ENCODE results near the gene CCDC107. TPM values are rescaled to one million over a fixed set of nuclear protein-coding genes. Genes with fewer than 3 reads are reported as not detected.
A peak's percentile ranks its signal among the peaks of the same experiment; 100 is the strongest.

The CCDC107 gene
- total and polyA plus RNA-seq, 2 donors (not counting 1 experiment from before 2014, with no cell fraction given): 20.6 to 24.9 TPM

- H3K79me2 ChIP-seq (ENCODE audit: control insufficient read depth, insufficient read depth, low read length): no peaks in the 10 kb centered on the region
- H3K9me3 ChIP-seq (ENCODE audit: control insufficient read depth, insufficient read depth, low read depth, low read length): no peaks in the 10 kb centered on the region
- no peak for DNase-seq (ENCODE audit: low read depth in 2 of 2)
- no peak overlapping the region for H3K27ac ChIP-seq (ENCODE audit: insufficient read depth, low read length)
- H4K20me1 ChIP-seq (ENCODE audit: control insufficient read depth, extremely low read depth, insufficient read depth, low read length): no peaks in the 10 kb centered on the region
- no peak overlapping the region for H3K9ac ChIP-seq (ENCODE audit: insufficient read depth, low read length)
- peak overlapping the region; percentile 73 for H2AFZ ChIP-seq (ENCODE audit: low read length)
- peaks cover 29% of the 10 kb centered on the region for H3K27me3 ChIP-seq (ENCODE audit: control insufficient read depth, insufficient read depth, low read length)
- peak overlapping the region in 1 of 4 experiments; percentile 44 for H3K4me3 ChIP-seq (replicated peaks in 1 of 4; ENCODE audit: control extremely low read depth in 1 of 4, insufficient read depth in 1 of 4, low read depth in 3 of 4, low read length in 4 of 4)
- no peak for TF ChIP-seq EZH2 (IDR thresholded peaks at IDR 0.05; ENCODE audit: low read length, missing control alignments)
- TF ChIP-seq CTCF (conservative IDR thresholded peaks at IDR 0.05 in 1 of 2, IDR thresholded peaks at IDR 0.05 in 1 of 2; ENCODE audit: low read depth in 1 of 2, low read length in 2 of 2): no peak
- no peaks in the 10 kb centered on the region for H3K36me3 ChIP-seq (ENCODE audit: control insufficient read depth, insufficient read depth, low read length)
- H3K4me2 ChIP-seq (ENCODE audit: extremely low read depth, insufficient read depth, low read length): peak overlapping the region; percentile 62
- no peaks in the 10 kb centered on the region for H3K4me1 ChIP-seq (ENCODE audit: control insufficient read depth, extremely low read depth, insufficient read depth, low read length)
Observed at GRCh38 chr9:35617548-35617947, 40.5 kb upstream of the CCDC107 start.

- H3K27me3 ChIP-seq (ENCODE audit: control insufficient read depth, insufficient read depth, low read length): peaks cover 29% of the 10 kb centered on the region
- H3K9ac ChIP-seq (ENCODE audit: insufficient read depth, low read length): no peak within 1 kb of the TSS
- DNase-seq (ENCODE audit: low read depth in 2 of 2): no peak
- H2AFZ ChIP-seq (ENCODE audit: low read length): peak within 1 kb of the TSS; percentile 73
- H3K4me2 ChIP-seq (ENCODE audit: extremely low read depth, insufficient read depth, low read length): peak within 1 kb of the TSS; percentile 62
- no peaks in the 10 kb centered on the region for H4K20me1 ChIP-seq (ENCODE audit: control insufficient read depth, extremely low read depth, insufficient read depth, low read length)
- no peaks in the 10 kb centered on the region for H3K36me3 ChIP-seq (ENCODE audit: control insufficient read depth, insufficient read depth, low read length)
- H3K9me3 ChIP-seq (ENCODE audit: control insufficient read depth, insufficient read depth, low read depth, low read length): no peaks in the 10 kb centered on the region
- no peaks in the 10 kb centered on the region for H3K4me1 ChIP-seq (ENCODE audit: control insufficient read depth, extremely low read depth, insufficient read depth, low read length)
- H3K27ac ChIP-seq (ENCODE audit: insufficient read depth, low read length): no peak within 1 kb of the TSS
- H3K79me2 ChIP-seq (ENCODE audit: control insufficient read depth, insufficient read depth, low read length): no peaks in the 10 kb centered on the region
- peak within 1 kb of the TSS in 3 of 4 experiments; percentile 31 to 44 (median 40) for H3K4me3 ChIP-seq (replicated peaks in 1 of 4; ENCODE audit: control extremely low read depth in 1 of 4, insufficient read depth in 1 of 4, low read depth in 3 of 4, low read length in 4 of 4)
- TF ChIP-seq EZH2 (IDR thresholded peaks at IDR 0.05; ENCODE audit: low read length, missing control alignments): no peak
- TF ChIP-seq CTCF (conservative IDR thresholded peaks at IDR 0.05 in 1 of 2, IDR thresholded peaks at IDR 0.05 in 1 of 2; ENCODE audit: low read depth in 1 of 2, low read length in 2 of 2): no peak
Observed at GRCh38 chr9:35618325-35618727, 39.8 kb upstream of the CCDC107 start, which contains the start of gene CD72. Gene CD72 (minus strand): TSS chr9:35618413. CDS start chr9:35618303, 110 bp downstream.

- H4K20me1 ChIP-seq (ENCODE audit: control insufficient read depth, extremely low read depth, insufficient read depth, low read length): no peaks in the 10 kb centered on the region
- H3K4me2 ChIP-seq (ENCODE audit: extremely low read depth, insufficient read depth, low read length): no peak overlapping the region
- no peaks in the 10 kb centered on the region for H3K9me3 ChIP-seq (ENCODE audit: control insufficient read depth, insufficient read depth, low read depth, low read length)
- TF ChIP-seq CTCF (conservative IDR thresholded peaks at IDR 0.05 in 1 of 2, IDR thresholded peaks at IDR 0.05 in 1 of 2; ENCODE audit: low read depth in 1 of 2, low read length in 2 of 2) (no peak), EZH2 (IDR thresholded peaks at IDR 0.05; ENCODE audit: low read length, missing control alignments) (no peak)
- no peak overlapping the region for H3K9ac ChIP-seq (ENCODE audit: insufficient read depth, low read length)
- H3K27ac ChIP-seq (ENCODE audit: insufficient read depth, low read length): no peak overlapping the region
- H3K4me1 ChIP-seq (ENCODE audit: control insufficient read depth, extremely low read depth, insufficient read depth, low read length): no peaks in the 10 kb centered on the region
- H2AFZ ChIP-seq (ENCODE audit: low read length): no peak overlapping the region
- H3K79me2 ChIP-seq (ENCODE audit: control insufficient read depth, insufficient read depth, low read length): no peaks in the 10 kb centered on the region
- peaks cover 29% of the 10 kb centered on the region for H3K27me3 ChIP-seq (ENCODE audit: control insufficient read depth, insufficient read depth, low read length)
- peak in 1 of 2 donors; percentile 51 for DNase-seq (ENCODE audit: low read depth in 2 of 2)
- no peak overlapping the region for H3K4me3 ChIP-seq (replicated peaks in 1 of 4; ENCODE audit: control extremely low read depth in 1 of 4, insufficient read depth in 1 of 4, low read depth in 3 of 4, low read length in 4 of 4)
- no peaks in the 10 kb centered on the region for H3K36me3 ChIP-seq (ENCODE audit: control insufficient read depth, insufficient read depth, low read length)
Observed at GRCh38 chr9:35618854-35619799, 39.0 kb upstream of the CCDC107 start.

Data from fibroblast of lung (primary cell).